GM21360 (cell line): ENCODE results near the gene TNS4.

Experiments used
- ATAC-seq: cut with Tn5 transposase; IDR thresholded peaks from one replicate; pipeline ENCODE4 v1.9.1; 2021; ENCODE audit warnings: mild to moderate bottlenecking, moderate library complexity; ENCODE audit not compliant: unreplicated experiment

Gene TNS4

DNA sequence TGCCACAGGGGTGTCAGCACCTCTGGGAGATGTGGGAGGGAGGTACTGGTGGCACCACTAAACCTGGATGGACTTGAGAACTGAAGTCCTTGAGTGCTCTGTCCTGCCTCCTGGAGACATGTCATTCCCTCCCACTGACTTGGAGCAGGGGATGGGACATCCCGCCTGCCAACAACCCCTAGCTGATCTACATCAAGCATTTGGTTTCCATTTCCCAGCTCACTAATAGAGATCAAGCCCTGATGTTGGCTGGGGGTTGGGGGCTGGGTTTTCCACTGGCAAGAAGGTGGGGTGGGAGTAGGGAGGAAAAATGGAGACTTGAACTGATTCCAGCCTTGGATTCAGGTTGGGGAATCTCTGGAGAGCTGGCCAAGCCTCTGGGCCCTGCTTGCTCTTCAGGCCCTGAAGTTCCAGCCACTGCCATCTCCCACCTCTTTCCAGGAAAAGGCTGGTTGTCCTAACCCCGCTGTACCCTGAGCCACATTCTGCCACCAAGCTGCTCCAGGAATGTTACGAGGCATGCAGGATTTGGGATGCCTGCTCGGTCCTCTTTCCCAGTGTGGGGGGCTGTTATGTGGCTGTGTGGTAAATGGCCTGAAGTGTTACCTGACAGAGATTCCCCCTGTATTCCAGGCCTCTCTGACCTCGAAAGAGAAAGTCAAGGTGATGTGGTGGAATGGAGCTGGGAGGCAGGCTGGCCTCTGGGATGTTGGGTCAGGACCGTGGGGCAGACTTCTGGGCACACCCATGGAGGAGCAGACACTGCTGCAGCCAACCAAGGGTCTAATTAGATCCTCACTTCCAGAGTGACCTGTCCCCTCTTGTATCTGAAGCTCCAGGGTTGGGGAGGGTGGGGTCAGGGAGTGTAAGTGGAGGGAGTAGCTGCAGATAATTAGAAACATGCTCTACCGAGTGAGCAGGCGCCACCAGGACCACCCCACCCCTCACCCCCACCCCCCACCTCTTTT is 41.5 kb downstream of the TNS4 start:
- ATAC-seq = no peak

DNA sequence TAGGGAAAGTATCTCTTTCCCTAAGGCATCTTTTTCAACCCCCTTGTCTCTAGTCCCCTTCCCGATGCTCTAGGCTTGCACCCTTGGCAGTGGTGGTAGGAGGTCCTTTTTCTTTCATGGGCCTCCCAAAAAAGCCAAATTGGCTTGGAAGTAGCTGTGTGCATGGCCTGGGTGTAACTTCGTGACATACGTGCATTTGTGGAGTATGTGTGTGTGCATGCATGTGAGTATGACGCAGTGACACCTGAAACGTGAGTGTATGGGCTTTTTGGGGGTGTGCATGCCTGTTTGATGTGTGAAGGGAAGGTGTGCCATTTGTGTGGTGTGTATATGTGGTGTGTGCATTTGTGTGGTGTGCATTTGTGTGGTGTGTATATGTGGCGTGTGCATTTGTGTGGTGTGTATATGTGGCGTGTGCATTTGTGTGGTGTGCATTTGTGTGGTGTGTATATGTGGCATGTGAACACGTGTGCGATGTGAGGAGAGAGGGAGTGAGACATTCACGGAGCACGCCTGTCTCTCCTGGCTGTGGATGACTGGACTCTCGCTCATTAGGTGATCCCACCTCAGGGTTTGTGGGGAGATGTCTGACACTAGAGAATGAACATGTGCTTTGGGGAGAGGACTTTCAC is 42.5 kb downstream of the TNS4 start:
- no peak for ATAC-seq

DNA sequence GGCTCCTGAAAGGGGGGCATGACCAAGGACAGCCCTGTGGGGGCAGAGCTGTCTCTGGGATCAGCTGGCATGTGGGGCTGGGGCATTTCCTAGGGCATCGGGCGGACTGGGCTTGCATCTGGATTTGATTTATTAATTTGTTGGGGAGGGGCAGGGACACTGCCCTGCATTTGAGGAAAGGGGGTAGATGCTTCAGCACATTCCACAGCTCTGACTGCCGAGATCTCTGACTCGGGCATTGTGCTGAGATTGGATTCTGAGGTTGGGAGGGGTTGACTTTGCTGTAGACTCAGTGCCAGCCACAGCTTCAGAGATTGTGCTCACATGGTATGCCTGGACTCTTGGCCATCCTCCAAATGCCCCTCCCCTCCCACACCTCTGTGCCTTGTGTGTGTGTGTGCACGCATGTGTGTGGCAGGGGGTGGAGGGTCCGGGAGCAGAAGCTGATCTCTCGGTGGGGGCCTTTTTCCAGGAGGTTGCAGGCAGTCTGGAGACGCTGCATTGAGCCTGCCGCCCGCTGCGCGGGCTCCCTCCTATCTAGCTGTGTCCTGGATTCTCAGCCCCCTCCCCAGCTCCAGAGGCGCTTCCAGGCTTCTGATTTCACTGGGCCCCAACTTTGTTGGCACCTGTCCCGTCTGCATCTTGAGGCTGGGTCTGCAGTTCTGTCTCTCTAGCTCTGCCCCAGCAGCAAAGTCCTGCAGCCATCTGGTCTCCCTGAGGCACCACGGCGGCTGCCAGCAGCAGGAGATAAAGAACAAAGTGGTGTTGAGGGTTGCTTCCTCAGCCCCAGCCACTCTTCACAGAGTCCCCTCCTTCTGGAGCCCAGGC is 43.2 kb downstream of the TNS4 start:
- no peak for ATAC-seq

DNA sequence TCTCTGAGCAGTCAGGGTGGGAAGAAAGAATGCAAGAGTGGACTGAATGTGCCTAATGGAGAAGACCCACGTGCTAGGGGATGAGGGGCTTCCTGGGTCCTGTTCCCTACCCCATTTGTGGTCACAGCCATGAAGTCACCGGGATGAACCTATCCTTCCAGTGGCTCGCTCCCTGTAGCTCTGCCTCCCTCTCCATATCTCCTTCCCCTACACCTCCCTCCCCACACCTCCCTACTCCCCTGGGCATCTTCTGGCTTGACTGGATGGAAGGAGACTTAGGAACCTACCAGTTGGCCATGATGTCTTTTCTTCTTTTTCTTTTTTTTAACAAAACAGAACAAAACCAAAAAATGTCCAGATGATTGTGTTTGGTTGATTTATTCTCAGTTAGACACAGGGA is 44.1 kb downstream of the TNS4 start:
- no peak for ATAC-seq

DNA sequence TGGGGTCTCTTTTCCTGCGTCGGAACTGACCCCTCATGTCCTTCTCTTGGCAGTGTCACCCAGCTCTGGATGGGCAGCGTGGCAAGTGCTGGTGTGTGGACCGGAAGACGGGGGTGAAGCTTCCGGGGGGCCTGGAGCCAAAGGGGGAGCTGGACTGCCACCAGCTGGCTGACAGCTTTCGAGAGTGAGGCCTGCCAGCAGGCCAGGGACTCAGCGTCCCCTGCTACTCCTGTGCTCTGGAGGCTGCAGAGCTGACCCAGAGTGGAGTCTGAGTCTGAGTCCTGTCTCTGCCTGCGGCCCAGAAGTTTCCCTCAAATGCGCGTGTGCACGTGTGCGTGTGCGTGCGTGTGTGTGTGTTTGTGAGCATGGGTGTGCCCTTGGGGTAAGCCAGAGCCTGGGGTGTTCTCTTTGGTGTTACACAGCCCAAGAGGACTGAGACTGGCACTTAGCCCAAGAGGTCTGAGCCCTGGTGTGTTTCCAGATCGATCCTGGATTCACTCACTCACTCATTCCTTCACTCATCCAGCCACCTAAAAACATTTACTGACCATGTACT is 44.9 kb downstream of the TNS4 start:
- ATAC-seq = no peak

DNA sequence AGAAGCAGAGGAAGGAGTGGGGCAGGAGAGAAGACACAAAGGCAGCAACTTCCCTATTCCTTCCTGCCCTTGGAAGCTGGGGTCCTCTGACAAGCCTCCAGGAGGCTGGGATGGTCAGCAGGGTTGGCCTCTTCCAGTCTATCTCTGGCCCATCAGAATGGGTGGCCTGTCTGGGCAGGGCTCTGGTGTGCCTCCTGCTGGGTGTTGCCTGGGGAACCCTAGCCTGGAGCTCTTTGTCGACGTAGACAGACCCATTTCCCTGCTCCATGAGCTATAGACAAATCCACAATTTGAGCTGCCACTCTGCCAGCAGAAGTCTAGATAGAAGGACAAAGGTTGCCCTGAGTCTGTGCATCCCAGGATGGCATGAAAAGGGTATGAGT is 46.8 kb downstream of the TNS4 start:
- no peak for ATAC-seq

DNA sequence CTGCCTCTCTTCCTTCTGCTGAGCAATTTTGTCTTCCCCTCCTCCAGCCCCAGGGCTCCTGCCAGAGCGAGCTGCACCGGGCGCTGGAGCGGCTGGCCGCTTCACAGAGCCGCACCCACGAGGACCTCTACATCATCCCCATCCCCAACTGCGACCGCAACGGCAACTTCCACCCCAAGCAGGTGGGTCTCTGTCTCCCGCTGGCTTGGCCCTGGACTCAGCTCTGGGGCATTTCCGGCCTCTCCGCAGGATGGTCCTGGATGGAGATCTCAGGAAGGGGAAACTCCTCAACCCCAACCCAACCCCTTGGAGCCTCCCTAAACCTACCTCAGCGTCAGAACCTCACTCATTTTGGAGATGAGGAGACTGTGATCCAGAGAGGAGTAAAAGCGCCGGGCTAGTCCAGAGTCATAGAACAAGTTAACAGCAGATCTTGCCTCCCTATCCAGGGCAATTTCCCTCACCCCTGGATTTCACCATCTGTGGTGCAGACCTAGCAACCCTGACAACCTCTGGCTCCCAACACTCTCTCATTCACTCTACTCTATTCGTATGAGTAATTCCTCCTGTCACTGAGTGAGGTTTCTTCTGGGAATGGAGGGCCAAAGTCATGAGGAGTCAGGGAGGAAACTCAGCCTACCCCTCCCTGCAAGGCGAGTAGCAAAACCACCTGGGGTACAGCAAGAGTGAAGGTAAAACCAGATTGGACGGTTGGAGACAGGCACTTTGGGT is 47.4 kb downstream of the TNS4 start:
- no peak for ATAC-seq

DNA sequence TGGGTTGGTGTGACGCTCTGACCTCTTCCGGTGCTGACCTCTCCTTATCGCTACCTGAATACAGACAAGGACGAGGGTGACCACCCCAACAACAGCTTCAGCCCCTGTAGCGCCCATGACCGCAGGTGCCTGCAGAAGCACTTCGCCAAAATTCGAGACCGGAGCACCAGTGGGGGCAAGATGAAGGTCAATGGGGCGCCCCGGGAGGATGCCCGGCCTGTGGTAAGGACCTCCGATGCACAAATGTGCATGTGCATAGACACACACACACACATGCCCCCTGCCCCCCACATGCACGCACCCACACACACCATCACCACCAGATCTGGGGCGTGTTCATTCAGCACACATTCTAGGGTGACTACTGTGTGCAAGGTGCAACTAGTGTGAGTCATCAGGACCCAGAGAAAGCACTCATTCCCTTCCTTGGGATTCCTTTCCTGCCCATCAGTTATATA is 48.5 kb downstream of the TNS4 start:
- no peak for ATAC-seq

DNA sequence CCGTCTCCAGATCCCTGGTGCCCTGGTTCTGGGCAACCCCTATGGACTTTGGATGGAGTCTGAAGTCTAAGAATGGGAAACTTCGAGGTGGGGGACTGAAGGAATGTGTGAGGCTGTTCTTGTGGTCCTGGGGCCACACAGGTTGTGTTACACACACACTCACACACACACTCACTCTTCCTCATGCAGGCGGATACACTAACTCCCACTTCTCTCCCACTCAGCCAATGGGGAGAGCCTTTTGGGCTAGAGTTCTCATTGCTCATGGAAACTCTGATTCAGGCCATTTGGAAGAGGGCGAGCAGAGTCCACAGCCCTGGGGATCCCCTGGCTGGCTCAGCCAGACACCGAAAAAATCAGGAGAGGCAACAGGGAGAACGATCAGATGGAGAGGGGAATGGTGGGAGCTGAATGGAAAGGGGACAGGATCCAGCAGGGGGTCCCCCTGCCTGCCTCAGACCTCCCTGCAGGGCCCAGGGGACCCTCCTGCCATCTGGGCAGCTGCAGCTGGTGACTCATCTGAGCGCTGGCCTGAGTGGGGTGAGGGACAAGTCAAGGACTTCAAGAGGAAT is 49.1 kb downstream of the TNS4 start:
- no peak for ATAC-seq

DNA sequence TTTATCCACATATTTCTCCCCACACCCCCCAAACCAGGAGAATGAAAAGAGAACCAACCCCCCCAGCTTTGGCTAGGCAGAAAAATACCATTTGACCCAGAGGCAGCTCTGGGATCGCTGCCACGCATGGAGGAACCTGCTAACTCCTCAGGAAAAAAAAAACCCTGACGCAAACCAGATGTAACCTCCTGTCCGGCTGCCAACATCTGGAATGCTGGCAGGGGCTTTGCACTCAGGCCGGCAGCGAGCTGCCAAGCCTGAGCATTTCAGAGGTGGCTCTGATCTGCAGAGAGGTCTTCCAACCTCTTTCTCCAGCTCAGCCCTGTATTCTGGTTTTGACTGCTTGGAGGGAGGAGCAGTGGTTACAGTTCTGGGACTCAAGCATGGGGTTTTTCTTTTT is 50.0 kb downstream of the TNS4 start:
- ATAC-seq = no peak

DNA sequence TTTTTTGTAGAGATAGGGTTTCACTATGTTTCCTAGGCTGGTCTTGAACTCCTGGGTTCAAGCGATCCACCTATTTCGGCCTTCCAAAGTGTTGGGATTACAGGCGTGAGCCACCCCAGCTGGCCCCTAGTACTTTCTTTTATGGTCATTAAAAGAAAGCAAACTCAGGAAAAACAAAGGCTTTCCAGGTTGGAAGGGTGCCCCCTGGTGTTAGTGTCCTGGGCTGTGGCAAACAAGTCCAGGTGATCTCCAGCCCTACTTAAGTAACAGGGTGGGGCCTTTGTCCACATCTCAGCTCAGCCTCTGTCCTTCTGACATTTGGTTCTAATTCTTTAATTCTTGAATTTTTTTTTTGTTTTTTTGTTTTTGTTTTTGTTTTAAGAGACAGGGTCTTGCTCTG is 51.2 kb downstream of the TNS4 start:
- no peak for ATAC-seq

DNA sequence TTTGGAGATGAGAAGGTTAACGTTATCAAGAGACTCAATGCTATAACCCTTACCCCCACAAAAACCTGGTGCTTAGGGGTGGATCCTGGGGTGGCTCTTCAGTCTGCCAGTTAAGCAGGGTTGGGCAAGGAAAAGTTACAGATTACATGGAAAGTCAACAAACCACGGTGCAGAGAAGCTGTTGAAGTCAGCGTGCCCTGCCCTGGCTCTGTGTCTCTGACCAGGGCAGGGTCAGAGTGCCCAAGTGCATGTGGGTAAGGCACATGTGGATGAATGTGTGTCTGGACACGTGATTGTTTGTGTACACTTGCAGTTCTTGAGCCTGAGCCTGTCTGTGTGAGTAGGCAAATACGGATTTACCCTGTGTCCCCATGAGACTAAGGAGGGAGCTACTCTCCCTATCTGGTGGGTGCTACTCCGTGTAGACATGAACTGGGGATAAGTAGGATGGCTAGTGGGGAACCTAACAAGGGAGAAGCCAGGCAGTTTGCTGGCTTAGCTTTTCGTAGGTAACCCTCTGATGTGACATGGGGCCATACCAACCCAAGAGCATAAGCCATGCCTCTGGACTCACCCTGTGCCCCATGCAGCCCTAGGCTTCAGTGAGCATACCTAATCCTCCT is 52.7 kb downstream of the TNS4 start:
- ATAC-seq = no peak

DNA sequence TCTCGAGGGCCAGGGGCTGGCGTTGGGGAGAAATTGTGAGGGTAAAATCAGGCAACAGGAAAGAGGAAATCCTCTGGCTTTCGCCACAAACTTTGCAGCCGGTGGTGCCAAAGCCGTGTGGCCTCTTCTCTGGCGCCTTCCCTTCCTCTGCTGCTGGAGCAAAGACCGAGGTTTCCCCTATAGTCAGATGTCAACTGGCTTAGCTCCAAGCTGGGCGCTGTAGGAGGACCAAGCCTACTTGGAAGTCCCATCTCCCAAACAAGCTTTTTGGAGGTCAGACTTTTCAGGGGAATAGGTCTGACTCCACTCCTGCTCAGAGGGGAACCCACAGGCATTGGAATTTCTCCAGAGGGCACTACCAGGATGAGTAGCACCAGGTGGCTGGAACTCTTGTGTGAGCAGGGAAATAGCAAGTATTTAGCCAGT is 53.2 kb downstream of the TNS4 start:
- ATAC-seq = no peak

DNA sequence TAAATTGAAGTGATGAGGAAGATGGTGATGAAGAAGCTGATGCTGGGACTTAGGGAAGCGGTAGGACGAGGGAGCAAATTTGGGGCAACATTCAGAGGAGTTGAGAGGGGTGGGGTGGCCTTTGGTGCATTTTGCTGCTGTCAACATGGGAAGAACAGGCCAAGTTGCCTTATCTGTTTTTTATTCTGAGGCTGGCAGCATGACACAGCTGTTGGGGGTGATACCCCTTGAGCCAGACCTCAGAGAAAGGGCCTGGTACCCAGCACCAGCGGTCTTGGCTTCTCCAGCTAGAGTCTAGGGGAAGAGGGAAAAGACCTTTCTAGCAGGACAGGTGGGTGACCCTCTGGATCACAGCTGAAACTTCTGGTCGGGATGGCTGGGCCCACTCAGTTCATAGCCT is 53.6 kb downstream of the TNS4 start:
- ATAC-seq = no peak

DNA sequence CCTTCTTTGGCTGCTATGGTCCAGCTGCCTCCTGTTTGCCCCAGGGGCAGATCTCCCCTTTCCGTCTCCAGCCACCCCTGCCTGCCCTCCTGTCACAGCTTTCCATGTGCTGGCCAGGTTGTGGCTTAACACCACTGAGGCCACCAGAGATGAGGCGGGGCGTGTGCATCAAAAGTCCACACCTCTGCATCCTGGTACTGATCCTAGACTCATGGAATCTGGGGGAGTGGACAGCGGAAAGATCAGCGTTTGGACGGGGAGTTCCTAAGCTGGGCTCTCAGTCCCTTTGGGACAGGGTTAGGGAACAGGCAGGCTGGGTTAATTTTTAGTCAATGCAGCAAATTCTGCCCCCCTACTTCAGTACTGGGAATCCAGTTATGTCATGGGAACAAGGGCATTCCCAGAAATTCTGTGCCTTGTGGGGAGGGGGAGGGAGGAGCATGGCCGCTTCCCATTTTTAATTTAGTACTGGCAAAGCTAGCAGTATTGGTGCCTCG is 54.2 kb downstream of the TNS4 start:
- ATAC-seq = no peak

DNA sequence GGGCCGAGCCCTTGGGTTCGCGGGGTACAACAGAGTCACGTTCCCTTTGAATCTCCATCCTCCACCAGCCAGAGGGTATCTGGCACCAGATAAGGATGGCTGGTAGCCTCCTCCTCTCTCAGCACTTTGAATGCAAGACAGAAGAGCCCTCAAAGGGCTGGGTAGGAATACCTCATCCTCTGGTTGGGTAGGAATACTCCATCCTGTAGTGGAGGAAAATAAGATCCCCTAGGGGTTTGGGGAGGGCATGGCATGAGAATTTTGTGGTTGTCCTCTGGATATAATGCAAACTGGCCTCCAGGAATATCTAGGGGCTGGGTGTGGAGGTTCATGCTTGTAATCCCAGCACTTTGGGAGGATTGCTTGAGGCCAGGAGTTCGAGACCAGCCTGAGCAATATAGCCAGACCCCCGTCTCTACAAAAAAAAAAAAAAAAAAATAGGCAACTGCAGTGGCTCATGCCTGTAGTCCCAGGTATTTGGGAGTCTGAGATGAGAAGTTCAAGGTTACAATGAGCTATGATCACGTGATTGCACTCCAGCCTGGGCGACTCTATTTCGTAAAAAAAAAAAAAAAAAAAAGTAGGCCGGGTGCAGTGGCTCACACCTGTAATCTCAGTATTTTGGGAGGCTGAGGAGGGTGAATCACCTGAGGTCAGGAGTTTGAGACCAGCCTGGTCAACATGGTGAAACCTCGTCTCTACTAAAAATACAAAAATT is 55.5 kb downstream of the TNS4 start:
- ATAC-seq = no peak

DNA sequence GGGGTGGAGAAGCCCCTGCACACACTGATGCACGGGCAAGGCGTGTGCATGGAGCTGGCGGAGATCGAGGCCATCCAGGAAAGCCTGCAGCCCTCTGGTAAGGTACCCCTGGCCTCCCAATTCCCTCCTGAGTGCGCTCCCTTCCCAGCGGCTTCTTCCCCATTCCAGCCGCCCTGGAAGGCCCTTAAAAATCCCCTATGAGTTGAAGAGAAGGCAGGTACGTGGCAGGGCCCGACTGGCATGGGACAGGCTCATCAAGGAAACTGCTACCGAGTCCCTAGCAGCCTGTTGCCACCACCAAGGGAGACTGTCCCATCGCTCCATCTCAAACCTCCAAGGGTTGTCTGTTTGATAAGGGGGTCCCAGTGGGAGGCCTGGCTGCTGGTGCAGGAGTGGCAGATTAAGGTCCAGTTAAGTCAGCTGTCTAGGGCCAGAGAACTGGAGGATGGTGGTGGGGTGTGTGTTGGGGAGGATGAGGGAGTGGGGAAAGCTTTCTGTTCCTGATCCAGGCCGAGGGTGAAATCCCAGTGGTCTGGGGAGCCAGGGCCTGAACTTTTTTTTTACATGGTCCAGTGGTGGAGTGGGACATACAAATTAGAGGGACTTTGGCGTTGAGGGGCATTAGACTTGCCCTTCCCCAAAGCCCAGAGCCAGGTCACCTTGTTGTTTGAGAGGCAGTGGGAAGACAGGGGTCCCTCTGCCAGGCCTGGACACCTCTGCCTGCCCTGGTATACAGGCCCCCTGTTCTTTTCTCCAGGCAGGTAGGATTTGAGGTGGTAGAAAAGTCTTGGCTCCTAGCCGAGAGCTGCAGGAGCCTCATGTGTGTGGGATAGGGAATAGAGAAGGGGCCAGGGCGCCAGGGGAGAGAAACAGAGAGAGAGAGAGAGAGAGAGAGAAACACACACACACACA is 57.2 kb downstream of the TNS4 start:
- ATAC-seq = no peak
